HEK293T (cell line): ENCODE results near the gene FBXO28.

Experiments
- BHLHE40 ChIP-seq: fragments of 450-650 bp; IDR thresholded peaks from 2 replicates; pipeline ENCODE4 v1.6.1; 2016; ENCODE audit warnings: mild to moderate bottlenecking, moderate library complexity, borderline replicate concordance
- CTBP1 ChIP-seq: fragments of 450-650 bp; IDR thresholded peaks from 2 replicates; pipeline ENCODE4 v1.6.1; 2016; ENCODE audit warnings: borderline replicate concordance
- FOXK2 ChIP-seq: fragments of 450-650 bp; IDR thresholded peaks from 2 replicates; pipeline ENCODE4 v1.6.1; 2016; ENCODE audit warnings: mild to moderate bottlenecking
- FOXM1 ChIP-seq: fragments of 450-650 bp; IDR thresholded peaks from 2 replicates; pipeline ENCODE4 v1.6.1; 2017; ENCODE audit warnings: mild to moderate bottlenecking, borderline replicate concordance
- SUZ12 ChIP-seq: fragments of 450-650 bp; IDR thresholded peaks from 2 replicates; pipeline ENCODE4 v1.6.1; 2016; ENCODE audit warnings: mild to moderate bottlenecking
- TARDBP ChIP-seq: fragments of 450-650 bp; IDR thresholded peaks from 2 replicates; pipeline ENCODE4 v1.6.1; 2016

- TF ChIP-seq FOXM1 (no peak), SUZ12 (no peak), BHLHE40 (no peak), TARDBP (no peak), CTBP1 (no peak), FOXK2 (no peak)
Measured at GRCh38 chr1:224157316-224157715, 43.4 kb downstream of the FBXO28 start.
